ACC112 (cell line): Measurements from ENCODE around the gene TACR2.

Experiments
- H2AFZ ChIP-seq: fragments of 200-600 bp; sonication (generic); one replicate; pipeline ENCODE4 v1.6.0; 2017; ENCODE audit warnings: antibody characterized with exemption, low read length; ENCODE audit not compliant: unreplicated experiment
- H3K27ac ChIP-seq: fragments of 200-600 bp; sonication (generic); 2 replicates; pipeline ENCODE4 v1.5.1; 2014; ENCODE audit warnings: low read depth, mild to moderate bottlenecking, antibody characterized with exemption, low read length, moderate library complexity
- H3K27me3 ChIP-seq: fragments of 200-600 bp; sonication (generic); 2 replicates; pipeline ENCODE4 v1.6.1; 2014; ENCODE audit warnings: mild to moderate bottlenecking, antibody characterized with exemption, low read length, moderate library complexity, mixed read lengths; ENCODE audit not compliant: insufficient read depth
- H3K36me3 ChIP-seq: fragments of 200-600 bp; sonication (generic); 2 replicates; pipeline ENCODE4 v1.6.1; 2016; ENCODE audit warnings: mild to moderate bottlenecking, antibody characterized with exemption, low read length, moderate library complexity, mixed read lengths; ENCODE audit not compliant: insufficient read depth
- H3K4me1 ChIP-seq: fragments of 200-600 bp; sonication (generic); one replicate; pipeline ENCODE4 v1.6.1; 2016; ENCODE audit warnings: low read length, mixed read lengths; ENCODE audit not compliant: insufficient read depth, unreplicated experiment, control insufficient read depth
- H3K4me3 ChIP-seq: fragments of 200-600 bp; sonication (generic); 2 replicates; pipeline ENCODE4 v1.5.1; 2014; ENCODE audit warnings: mild to moderate bottlenecking, low read depth, low read length
- H3K79me2 ChIP-seq: fragments of 200-600 bp; sonication (generic); one replicate; pipeline ENCODE4 v1.6.0; 2016; ENCODE audit warnings: low read length; ENCODE audit not compliant: control insufficient read depth, unreplicated experiment, insufficient read depth

Gene TACR2

GRCh38 chr10:69374242-69374641, 42.5 kb downstream of the TACR2 start:
- Histone ChIP-seq H3K27me3 (no peaks in the 10 kb centered on the region), H3K79me2 (peaks cover 6% of the 10 kb centered on the region), H3K4me1 (peaks cover 14% of the 10 kb centered on the region), H3K4me3 (no peak overlapping the region), H3K36me3 (peaks cover 20% of the 10 kb centered on the region), H3K27ac (no peak overlapping the region), H2AFZ (no peak overlapping the region)

GRCh38 chr10:69372126-69372980, 44.4 kb downstream of the TACR2 start:
- H3K36me3 ChIP-seq, result peaks cover 28% of the 10 kb centered on the region
- H3K4me3 ChIP-seq, result no peak overlapping the region
- peaks cover 6% of the 10 kb centered on the region for H3K79me2 ChIP-seq
- H3K27me3 ChIP-seq, result no peaks in the 10 kb centered on the region
- peaks cover 14% of the 10 kb centered on the region for H3K4me1 ChIP-seq
- no peak overlapping the region for H2AFZ ChIP-seq
- H3K27ac ChIP-seq, result peak overlapping the region; percentile 64

GRCh38 chr10:69367469-69367868, 49.2 kb downstream of the TACR2 start:
- Histone ChIP-seq H3K27me3 (no peaks in the 10 kb centered on the region), H2AFZ (no peak overlapping the region), H3K4me1 (peaks cover 22% of the 10 kb centered on the region), H3K27ac (no peak overlapping the region), H3K79me2 (peaks cover 25% of the 10 kb centered on the region), H3K36me3 (peaks cover 33% of the 10 kb centered on the region), H3K4me3 (no peak overlapping the region)

- no peak overlapping the region for H3K27ac ChIP-seq
- H2AFZ ChIP-seq, result no peak overlapping the region
- peaks cover 22% of the 10 kb centered on the region for H3K4me1 ChIP-seq
- H3K79me2 ChIP-seq, result peaks cover 25% of the 10 kb centered on the region
- H3K36me3 ChIP-seq, result peaks cover 33% of the 10 kb centered on the region
- no peak overlapping the region for H3K4me3 ChIP-seq
- H3K27me3 ChIP-seq, result no peaks in the 10 kb centered on the region
These were observed 50.0 kb downstream of the TACR2 start for GRCh38 chr10:69366738-69367137.

GRCh38 chr10:69364232-69364940, 52.3 kb downstream of the TACR2 start:
- H2AFZ ChIP-seq, result no peak overlapping the region
- H3K36me3 ChIP-seq, result peaks cover 15% of the 10 kb centered on the region
- H3K4me1 ChIP-seq, result peaks cover 40% of the 10 kb centered on the region
- no peak overlapping the region for H3K4me3 ChIP-seq
- no peak overlapping the region for H3K27ac ChIP-seq
- H3K79me2 ChIP-seq, result peaks cover 41% of the 10 kb centered on the region
- no peaks in the 10 kb centered on the region for H3K27me3 ChIP-seq

- Histone ChIP-seq H3K79me2 (peaks cover 41% of the 10 kb centered on the region), H3K27me3 (no peaks in the 10 kb centered on the region), H3K4me1 (peaks cover 47% of the 10 kb centered on the region), H3K4me3 (no peak overlapping the region), H3K36me3 (peaks cover 8% of the 10 kb centered on the region), H2AFZ (no peak overlapping the region), H3K27ac (peak overlapping the region; percentile 36; the same call in 1 of the 2 replicates)
These were observed 53.1 kb downstream of the TACR2 start for GRCh38 chr10:69363666-69364065.

- no peak overlapping the region for H2AFZ ChIP-seq
- no peaks in the 10 kb centered on the region for H3K27me3 ChIP-seq
- peaks cover 48% of the 10 kb centered on the region for H3K79me2 ChIP-seq
- H3K27ac ChIP-seq, result peak overlapping the region; percentile 36
- H3K4me3 ChIP-seq, result peak overlapping the region; percentile 1; the same call in 1 of the 2 replicates
- peaks cover 5% of the 10 kb centered on the region for H3K36me3 ChIP-seq
- peaks cover 56% of the 10 kb centered on the region for H3K4me1 ChIP-seq
These were observed 54.2 kb downstream of the TACR2 start for GRCh38 chr10:69362471-69362954.

- H3K79me2 ChIP-seq, result peaks cover 51% of the 10 kb centered on the region
- no peak overlapping the region; the same call in 1 of the 2 replicates for H3K4me3 ChIP-seq
- no peak overlapping the region for H3K27ac ChIP-seq
- no peak overlapping the region for H2AFZ ChIP-seq
- no peaks in the 10 kb centered on the region for H3K27me3 ChIP-seq
- peaks cover 5% of the 10 kb centered on the region; the same call in 1 of the 2 replicates for H3K36me3 ChIP-seq
- peaks cover 56% of the 10 kb centered on the region for H3K4me1 ChIP-seq
These were observed 55.5 kb downstream of the TACR2 start for GRCh38 chr10:69361303-69361614.

GRCh38 chr10:69360485-69361302, 56.0 kb downstream of the TACR2 start:
- Histone ChIP-seq H3K4me1 (peaks cover 56% of the 10 kb centered on the region), H3K27me3 (no peaks in the 10 kb centered on the region), H3K79me2 (peaks cover 55% of the 10 kb centered on the region), H2AFZ (no peak overlapping the region), H3K27ac (peak overlapping the region; percentile 35; the same call in 1 of the 2 replicates), H3K4me3 (peak overlapping the region; percentile 35), H3K36me3 (peaks cover 5% of the 10 kb centered on the region; the same call in 1 of the 2 replicates)

- Histone ChIP-seq H3K27me3 (no peaks in the 10 kb centered on the region), H2AFZ (no peak overlapping the region), H3K27ac (peak overlapping the region; percentile 48), H3K4me1 (peaks cover 56% of the 10 kb centered on the region), H3K79me2 (peaks cover 62% of the 10 kb centered on the region), H3K4me3 (no peak overlapping the region), H3K36me3 (no peaks in the 10 kb centered on the region; the same call in 1 of the 2 replicates)
These were observed 57.1 kb downstream of the TACR2 start for GRCh38 chr10:69359594-69359993.
